Measurements from ENCODE around the gene PACS2.
"Not testable (repeated sequence)": the region's sequence is repeated elsewhere in the genome, so short reads cannot be mapped to it uniquely, and the experiment has no call there.

Gene PACS2

DNA sequence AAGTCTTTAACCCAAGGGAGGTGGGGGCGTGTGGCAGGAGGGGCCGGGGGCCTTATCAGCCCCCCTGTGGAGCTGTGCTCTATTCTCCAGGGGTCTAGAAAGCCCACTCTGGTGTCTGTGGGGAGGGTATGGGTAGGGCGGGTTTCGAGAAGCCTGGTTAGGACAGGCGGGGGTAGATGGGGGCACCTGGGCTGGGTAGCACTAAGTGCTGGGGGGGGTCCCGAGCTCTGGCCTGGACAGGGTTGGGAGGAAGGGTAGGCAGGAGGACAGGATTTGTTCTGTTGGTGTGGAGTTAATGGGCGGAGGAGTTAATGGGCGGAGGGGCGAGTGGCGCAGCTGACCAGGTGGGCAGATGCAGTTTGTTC is 2.0 kb downstream of the PACS2 start:
- no peak for DNase-seq

DNA sequence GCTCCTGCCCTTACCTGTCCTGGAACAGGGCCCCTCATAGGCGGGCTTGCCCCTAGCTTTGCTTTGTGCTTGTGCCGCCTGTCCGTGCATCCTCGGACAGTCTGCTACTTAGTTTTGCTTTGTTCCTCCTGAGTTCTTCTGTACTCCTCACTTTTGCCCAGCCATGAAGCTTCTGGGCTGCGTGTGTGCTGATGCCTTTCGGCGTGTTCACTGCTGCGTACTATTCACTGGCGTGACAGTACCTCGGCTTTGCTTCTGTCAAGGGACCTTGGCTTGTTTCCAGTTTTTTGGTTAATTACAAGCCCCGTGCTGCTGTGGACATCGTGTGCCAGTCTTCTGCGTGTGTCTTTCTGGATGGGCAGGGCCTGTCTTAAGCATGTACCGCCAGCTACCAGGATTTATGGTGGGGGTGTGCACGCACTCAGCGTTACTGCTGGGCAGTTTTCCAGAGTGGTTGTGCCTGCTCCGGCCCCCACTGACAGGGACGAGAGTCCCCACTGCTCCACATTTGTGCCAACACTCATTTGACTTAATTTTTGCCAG is 2.5 kb downstream of the PACS2 start:
- DNase-seq: no peak

- DNase-seq: no peak
Observed at GRCh38 chr14:105317546-105317945, 3.0 kb downstream of the PACS2 start.

DNA sequence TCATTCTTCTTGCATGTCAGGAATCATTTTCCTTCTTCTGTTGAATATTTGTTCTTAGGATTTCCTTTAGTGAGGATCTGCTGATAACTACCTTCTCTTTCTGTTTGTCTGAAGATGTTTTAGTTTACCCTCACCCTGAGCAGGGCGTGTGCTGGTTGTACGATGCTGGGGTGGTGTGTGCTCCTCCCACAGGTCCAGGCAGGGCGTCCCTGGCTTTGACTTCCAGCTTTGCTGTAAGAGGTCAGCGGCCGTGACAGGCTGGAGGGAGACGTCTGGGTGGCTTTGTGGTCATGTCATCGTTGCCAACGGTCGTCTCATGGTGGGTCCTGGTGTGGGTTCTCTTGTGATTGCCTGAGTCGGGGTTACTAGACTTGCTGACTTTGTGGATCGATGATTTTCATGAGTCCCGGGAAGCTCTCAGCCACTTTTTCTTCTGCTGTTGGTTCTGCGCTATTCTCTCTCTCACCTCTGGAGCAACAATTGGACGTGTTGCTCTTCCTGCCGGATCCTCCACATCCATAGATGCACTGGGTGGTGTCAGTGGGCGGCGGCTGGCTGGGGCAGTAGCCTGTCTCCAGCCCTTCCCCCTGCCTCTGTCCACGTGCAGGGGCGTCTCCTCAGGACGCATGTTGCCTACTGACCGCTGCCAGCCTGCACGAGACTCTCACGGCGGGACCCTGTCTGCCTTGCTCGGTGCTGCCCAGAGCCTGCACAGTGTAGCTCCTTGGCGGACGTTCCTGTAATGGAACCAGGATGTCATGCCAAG is 8.4 kb downstream of the PACS2 start:
- no peak for DNase-seq

GRCh38 chr14:105323663-105324062 is 9.1 kb downstream of the PACS2 start:
- DNase-seq: no peak

- no peak for DNase-seq
Observed at GRCh38 chr14:105324080-105324778, 9.7 kb downstream of the PACS2 start.

GRCh38 chr14:105324871-105325270 is 10.3 kb downstream of the PACS2 start:
- DNase-seq: no peak

DNA sequence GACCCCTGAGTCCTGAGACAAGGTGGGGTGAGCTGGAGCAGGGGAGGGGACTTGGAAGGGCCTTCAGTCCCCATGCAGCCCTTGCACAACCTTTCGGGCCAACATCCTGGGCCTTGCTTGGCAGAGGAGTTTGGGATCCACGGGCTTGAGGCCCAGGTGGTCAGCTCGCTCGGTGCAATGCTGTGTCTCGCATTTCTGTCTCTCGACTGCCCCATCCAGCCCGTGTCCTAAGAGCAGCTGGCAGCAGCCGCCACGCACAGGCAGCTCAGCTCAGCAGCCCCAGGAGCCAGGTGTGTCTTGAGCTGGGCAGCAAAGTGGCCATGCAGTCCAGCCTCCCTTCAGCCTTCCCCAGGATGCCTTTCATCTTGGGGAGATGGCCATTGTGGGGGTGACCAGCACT is 10.8 kb downstream of the PACS2 start:
- DNase-seq: no peak

DNA sequence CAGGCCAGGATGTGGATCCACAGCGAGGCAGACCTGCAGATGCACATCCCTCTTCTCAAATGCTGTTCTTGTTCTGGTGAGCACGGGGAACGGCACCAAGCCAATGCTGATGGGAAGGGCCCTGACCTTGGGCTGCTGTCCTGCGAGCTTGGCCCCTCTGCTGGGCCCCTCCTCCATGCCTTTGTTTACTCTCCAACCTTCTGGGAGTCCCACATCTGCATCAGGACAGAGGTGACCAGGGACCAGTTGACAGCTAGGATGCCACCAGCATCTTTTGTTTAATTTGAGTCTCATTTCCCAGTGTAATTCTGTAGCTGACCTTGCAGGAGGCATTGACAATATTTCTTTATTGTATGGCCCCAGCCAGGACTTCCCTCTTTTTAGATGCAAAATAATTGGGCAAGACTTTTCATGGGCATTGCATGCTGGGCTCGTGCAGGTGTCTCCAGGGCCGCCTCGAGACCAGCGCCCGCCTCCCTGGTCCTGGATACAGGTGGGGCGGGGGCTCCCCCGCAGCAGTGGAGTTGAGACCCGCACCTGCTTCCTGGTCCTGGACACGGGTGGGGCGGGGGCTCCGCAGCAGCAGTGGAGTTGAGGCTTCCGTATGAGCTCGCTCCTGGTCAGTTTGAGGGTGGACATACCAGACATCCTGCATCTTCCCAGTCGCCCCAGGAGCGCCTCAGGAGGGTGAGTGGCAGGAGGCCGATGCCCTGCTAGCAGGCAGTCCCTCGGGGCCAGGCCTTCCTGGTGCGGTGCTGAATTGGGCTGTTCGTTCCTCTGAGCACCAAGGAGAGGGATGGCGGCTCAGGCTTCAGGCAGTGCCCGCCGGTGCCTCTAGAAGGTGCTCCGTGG is 11.4 kb downstream of the PACS2 start:
- DNase-seq: no peak

GRCh38 chr14:105326568-105326867 is 12.0 kb downstream of the PACS2 start:
- no peak for DNase-seq

DNA sequence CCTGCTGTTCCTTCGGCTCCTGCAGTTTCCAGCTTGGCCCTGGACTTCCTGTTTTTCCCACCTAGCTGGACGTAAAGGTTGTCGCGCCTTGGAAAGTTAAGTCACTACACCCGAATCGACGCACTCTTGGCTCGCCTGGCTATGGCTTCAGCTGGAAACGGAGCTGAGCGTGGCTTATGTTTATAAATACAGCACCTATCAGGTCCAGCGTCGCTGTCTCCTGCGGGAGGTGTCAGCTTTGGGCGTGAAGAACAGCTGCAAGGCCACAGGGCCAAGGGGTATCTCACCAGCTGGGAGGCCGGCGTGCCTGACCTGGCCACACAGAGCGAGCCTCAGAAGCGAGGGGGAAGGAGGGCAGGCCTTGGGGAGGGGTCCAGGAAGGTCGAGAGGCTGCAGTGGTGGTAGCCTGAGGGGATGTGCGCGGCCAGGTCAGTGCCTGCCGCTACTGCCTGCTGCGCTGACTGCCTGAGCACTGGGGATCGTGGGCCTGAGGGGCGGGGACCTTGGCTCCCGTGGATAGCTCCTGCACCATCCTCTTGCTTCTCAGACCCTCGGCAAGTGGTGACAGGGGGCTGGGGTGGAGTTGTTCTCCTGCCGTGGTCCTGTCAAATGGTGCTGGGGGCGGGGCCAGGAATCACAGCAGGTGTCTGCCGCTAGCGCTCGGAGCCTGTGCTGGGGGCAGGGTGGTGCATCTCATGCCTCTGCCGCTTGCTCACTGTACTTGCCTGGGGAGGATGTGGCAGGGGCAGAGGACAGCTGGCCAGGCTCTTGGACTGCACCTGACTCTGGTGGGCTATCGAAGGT is 12.5 kb downstream of the PACS2 start:
- no peak for DNase-seq

GRCh38 chr14:105327695-105328045 is 13.1 kb downstream of the PACS2 start:
- DNase-seq: not testable (repeated sequence)

GRCh38 chr14:105328070-105328677 is 13.6 kb downstream of the PACS2 start:
- no peak for DNase-seq

- DNase-seq: peak; percentile 8
Observed at GRCh38 chr14:105328678-105329390, 14.3 kb downstream of the PACS2 start.

DNA sequence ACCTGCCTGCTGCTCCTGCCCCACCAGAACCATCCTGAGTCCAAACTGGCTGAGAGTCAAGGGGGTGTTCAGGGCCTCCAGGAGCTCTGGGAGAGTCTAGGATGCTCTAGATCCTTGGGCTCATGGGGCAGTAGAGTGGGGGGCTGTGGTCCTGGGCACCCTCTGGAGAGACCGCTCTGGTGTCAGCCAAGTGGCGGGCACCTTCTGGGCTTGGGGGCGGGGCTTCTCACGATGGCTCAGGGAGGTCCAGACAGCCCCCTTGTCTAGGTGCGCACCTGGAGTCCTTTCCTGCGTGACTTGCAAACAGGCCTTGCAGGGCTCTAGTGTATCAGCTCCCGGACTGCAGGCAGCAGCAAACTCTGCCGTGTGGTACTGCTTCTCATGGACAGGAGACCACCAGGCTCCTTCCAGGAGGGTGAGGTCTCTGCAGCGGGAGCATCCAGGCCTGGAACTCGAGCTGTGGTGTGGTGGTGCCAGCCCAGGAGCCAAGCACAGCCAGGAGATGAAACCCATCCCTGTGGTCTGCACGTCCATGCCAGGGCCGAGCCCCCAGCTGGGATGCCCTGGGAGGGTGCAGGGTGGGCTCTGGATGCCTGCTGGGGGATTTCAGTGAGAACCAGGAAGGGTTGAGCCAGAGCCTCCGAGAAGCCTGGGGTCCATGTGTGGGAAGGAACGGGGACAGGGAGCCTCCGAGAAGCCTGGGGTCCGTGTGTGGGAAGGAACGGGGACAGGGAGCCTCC is 15.0 kb downstream of the PACS2 start:
- no peak for DNase-seq

- DNase-seq: no peak
Observed at GRCh38 chr14:105330491-105330895, 15.9 kb downstream of the PACS2 start.

- no peak for DNase-seq
Observed at GRCh38 chr14:105331575-105332349, 17.2 kb downstream of the PACS2 start.

GRCh38 chr14:105332350-105332874 is 17.9 kb downstream of the PACS2 start:
- peak; percentile 14 for DNase-seq

DNA sequence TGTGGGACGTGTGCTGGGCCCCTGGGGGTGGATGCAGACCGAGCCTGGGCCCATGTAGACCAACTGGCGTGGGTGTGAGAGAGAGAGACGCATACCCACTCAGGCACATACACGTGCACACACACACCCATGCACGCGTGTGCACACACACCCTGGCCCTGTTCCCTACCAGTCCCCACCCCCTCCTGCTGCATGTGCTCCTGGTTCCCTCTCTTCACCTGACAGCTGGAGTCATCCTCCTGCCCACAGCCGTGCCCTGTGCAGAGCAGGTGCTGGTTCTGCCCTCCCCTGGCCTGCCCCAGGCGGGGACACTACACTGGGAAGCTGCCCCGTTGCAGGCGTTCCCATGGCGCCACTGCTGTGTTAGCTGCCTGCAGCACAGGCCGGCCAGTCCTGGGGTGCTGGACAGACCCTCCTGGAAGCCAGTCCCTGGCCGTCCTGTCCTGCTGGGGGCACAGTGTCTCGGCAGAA is 18.5 kb downstream of the PACS2 start:
- DNase-seq: no peak
